ENCODE results near the gene PWWP2B.

DNA sequence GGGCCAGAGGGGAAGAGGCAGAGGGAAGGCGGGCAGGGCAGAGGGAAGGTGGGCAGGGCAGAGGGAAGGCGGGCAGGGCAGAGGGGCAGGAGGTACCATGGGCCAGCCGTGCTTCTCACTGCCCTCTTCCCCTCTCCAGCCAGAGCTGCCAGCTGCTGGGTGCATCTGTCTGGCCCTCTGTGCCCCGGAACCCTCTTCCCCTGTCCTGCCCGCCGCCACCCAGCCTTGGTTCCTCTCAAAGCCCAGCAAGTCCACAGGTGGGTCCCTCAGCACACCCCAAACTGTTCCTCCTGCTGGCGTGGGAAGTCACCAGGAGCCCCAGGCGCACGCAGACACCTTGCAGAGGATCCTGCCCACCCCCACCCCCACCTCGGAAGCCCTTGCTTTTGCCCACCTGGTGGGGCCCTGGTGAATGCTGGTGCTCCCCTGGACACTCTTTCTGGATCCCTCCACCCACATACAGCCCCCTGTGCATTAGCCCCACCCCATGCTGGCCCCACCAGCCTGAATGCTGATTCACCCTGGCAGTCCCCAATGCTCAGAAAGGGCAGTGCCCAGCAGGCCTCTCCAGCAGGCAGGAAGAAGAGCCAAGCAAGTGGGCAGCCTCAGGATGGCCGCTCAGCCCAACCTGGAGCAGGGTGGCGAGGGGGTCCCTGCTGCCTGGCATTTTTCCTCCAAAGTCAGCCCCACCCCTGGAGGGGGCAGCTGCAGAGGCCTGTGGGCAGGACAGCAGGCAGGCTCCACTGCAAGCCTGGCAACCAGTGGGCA lies 1.9 kb upstream of the PWWP2B start:
- TF ChIP-seq NRF1 (IDR thresholded peaks at IDR 0.05; ENCODE audit: low read depth, low read length) (no peak), KDM1A (IDR thresholded peaks at IDR 0.05; ENCODE audit: borderline replicate concordance, low read length) (no peak), BRCA1 (IDR thresholded peaks at IDR 0.05; ENCODE audit: low read depth, low read length) (no peak), POLR2A (IDR thresholded peaks at IDR 0.05; ENCODE audit: control extremely low read depth in 1 of 2, low read depth in 2 of 2, low read length in 2 of 2) (no peak)
- TF ChIP-seq, protein P1, sequence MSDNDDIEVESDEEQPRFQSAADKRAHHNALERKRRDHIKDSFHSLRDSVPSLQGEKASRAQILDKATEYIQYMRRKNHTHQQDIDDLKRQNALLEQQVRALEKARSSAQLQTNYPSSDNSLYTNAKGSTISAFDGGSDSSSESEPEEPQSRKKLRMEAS (IDR thresholded peaks at IDR 0.05), result no peak

All from H1 (cell line).